ENCODE measurements around the gene SSTR3. TPM values are rescaled to one million over a fixed set of nuclear protein-coding genes. Genes with fewer than 3 reads are reported as not detected.
A peak's percentile ranks its signal among the peaks of the same experiment; 100 is the strongest.

The SSTR3 gene
- total and polyA plus RNA-seq, 10 of the 15 experiments (the other 5 are each of a cell fraction or from before 2014, with no cell fraction given): 0.03 to 4.5 (median 2.4) TPM

- TF ChIP-seq RAD51 (IDR thresholded peaks at IDR 0.05) (no peak), SMAD1 (IDR thresholded peaks at IDR 0.05; ENCODE audit: low read depth, partially characterized antibody) (no peak), POLR2AphosphoS5 (IDR thresholded peaks at IDR 0.05; ENCODE audit: low read length) (peak; percentile 76), IRF5 (IDR thresholded peaks at IDR 0.05; ENCODE audit: borderline replicate concordance) (no peak), ZNF217 (IDR thresholded peaks at IDR 0.05) (no peak; the same call in 1 of the 2 replicates), CBX5 (IDR thresholded peaks at IDR 0.05; ENCODE audit: low read depth) (no peak), BRCA1 (IDR thresholded peaks at IDR 0.05; ENCODE audit: low read depth, low read length) (0 out of 2 replicates have a peak, but pooled peaks have one; percentile 26), EZH2 (IDR thresholded peaks at IDR 0.05; ENCODE audit: borderline replicate concordance, control insufficient read depth, low read depth, low read length) (no peak), POLR2A (IDR thresholded peaks at IDR 0.05; ENCODE audit: low read depth, low read length) (peak; percentile 87), SMC3 (IDR thresholded peaks at IDR 0.05; ENCODE audit: borderline replicate concordance, low read length) (peak; percentile 10; the same call in 1 of the 2 replicates), ELK1 (IDR thresholded peaks at IDR 0.05; ENCODE audit: low read depth, low read length) (peak; percentile 20; the same call in 1 of the 2 replicates), CREB1 (IDR thresholded peaks at IDR 0.05; ENCODE audit: low read depth) (no peak), SIX5 (IDR thresholded peaks at IDR 0.05; ENCODE audit: low read depth, low read length, severe bottlenecking) (no peak), RFX5 (IDR thresholded peaks at IDR 0.05; ENCODE audit: low read depth, low read length) (no peak), FOXK2 (IDR thresholded peaks at IDR 0.05) (no peak), MTA3 (IDR thresholded peaks at IDR 0.05; ENCODE audit: borderline replicate concordance, low read length) (no peak), ZNF24 (IDR thresholded peaks at IDR 0.05) (no peak), CTCF (IDR thresholded peaks at IDR 0.05 in 2 of 3, conservative IDR thresholded peaks at IDR 0.05 in 1 of 3; ENCODE audit: control insufficient read depth in 2 of 3, extremely low read depth in 1 of 3, insufficient read depth in 1 of 3, low read depth in 3 of 3, low read length in 3 of 3) (0 out of 6 replicates have a peak, but pooled peaks of 1 of the 3 experiments have one; percentile 5), WRNIP1 (IDR thresholded peaks at IDR 0.05; ENCODE audit: borderline replicate concordance, low read depth, low read length) (0 out of 2 replicates have a peak, but pooled peaks have one; percentile 40), MTA2 (IDR thresholded peaks at IDR 0.05; ENCODE audit: low read depth) (peak; percentile 81), PML (IDR thresholded peaks at IDR 0.05; ENCODE audit: low read length) (no peak), NFIC (IDR thresholded peaks at IDR 0.05; ENCODE audit: low read depth, low read length) (no peak), ZBTB11 (CRISPR knock-in tag; IDR thresholded peaks at IDR 0.05) (no peak)
These were observed 48.4 kb downstream of the SSTR3 start (continued) for GRCh38 chr22:37163575-37164504.

Measured in GM12878 (cell line).